DND-41 (cell line): ENCODE measurements around the gene GUCA2A.

Source experiments
- CTCF ChIP-seq: IDR thresholded peaks from 2 replicates; pipeline ENCODE4 v1.5.1; 2012; ENCODE audit warnings: borderline replicate concordance, low read length, moderate library complexity, mild to moderate bottlenecking; ENCODE audit not compliant: poor library complexity, severe bottlenecking; ENCODE audit errors: extremely low read depth
- EZH2 ChIP-seq: IDR thresholded peaks from 3 replicates; pipeline ENCODE4 v1.6.1; 2012; ENCODE audit warnings: borderline replicate concordance, low read depth, mild to moderate bottlenecking, moderate library complexity, low read length, inconsistent platforms; ENCODE audit not compliant: severe bottlenecking

GRCh38 chr1:42133809-42134526 lies 30.6 kb downstream of the GUCA2A start:
- TF ChIP-seq EZH2: no peak
- TF ChIP-seq CTCF: no peak
